Gastroesophageal sphincter (tissue), 3 donors: Measurements from ENCODE around the gene OPTC.

Experiments used
- EP300 ChIP-seq: sonication (generic); formaldehyde crosslinking; IDR thresholded peaks from one replicate; pipeline ENCODE4 v1.6.1; 2017; ENCODE audit warnings: antibody characterized with exemption, mild to moderate bottlenecking
- POLR2A ChIP-seq, 2 donors: fragments of 450-650 bp; IDR thresholded peaks; one replicate each; pipeline ENCODE4 v1.6.1; 2017; ENCODE audit warnings: antibody characterized with exemption in 2 of 2, mild to moderate bottlenecking in 2 of 2, moderate library complexity in 1 of 2
- POLR2AphosphoS5 ChIP-seq: sonication (generic); formaldehyde crosslinking; IDR thresholded peaks from one replicate; pipeline ENCODE4 v1.6.1; 2017; ENCODE audit warnings: antibody characterized with exemption
- TF ChIP-seq, protein P1 (sequence below), 4 experiments: fragments of 200-600 bp in 2 of 4; fragments of 450-650 bp in 2 of 4; sonication (generic) in 1 of 4; IDR thresholded peaks; one replicate each; pipeline ENCODE4 v1.5.1; 2017 to 2019; ENCODE audit warnings: antibody characterized with exemption in 4 of 4, mild to moderate bottlenecking in 2 of 4, moderate library complexity in 2 of 4

- TF ChIP-seq, protein P1, sequence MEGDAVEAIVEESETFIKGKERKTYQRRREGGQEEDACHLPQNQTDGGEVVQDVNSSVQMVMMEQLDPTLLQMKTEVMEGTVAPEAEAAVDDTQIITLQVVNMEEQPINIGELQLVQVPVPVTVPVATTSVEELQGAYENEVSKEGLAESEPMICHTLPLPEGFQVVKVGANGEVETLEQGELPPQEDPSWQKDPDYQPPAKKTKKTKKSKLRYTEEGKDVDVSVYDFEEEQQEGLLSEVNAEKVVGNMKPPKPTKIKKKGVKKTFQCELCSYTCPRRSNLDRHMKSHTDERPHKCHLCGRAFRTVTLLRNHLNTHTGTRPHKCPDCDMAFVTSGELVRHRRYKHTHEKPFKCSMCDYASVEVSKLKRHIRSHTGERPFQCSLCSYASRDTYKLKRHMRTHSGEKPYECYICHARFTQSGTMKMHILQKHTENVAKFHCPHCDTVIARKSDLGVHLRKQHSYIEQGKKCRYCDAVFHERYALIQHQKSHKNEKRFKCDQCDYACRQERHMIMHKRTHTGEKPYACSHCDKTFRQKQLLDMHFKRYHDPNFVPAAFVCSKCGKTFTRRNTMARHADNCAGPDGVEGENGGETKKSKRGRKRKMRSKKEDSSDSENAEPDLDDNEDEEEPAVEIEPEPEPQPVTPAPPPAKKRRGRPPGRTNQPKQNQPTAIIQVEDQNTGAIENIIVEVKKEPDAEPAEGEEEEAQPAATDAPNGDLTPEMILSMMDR (IDR thresholded peaks at IDR 0.05) = no peak
- TF ChIP-seq POLR2A (IDR thresholded peaks at IDR 0.05) (no peak), POLR2AphosphoS5 (no peak), EP300 (no peak)
These were observed 53.9 kb downstream of the OPTC start for GRCh38 chr1:203547771-203548421.
